ENCODE results near the gene KLHL17.

KLHL17 gene

DNA sequence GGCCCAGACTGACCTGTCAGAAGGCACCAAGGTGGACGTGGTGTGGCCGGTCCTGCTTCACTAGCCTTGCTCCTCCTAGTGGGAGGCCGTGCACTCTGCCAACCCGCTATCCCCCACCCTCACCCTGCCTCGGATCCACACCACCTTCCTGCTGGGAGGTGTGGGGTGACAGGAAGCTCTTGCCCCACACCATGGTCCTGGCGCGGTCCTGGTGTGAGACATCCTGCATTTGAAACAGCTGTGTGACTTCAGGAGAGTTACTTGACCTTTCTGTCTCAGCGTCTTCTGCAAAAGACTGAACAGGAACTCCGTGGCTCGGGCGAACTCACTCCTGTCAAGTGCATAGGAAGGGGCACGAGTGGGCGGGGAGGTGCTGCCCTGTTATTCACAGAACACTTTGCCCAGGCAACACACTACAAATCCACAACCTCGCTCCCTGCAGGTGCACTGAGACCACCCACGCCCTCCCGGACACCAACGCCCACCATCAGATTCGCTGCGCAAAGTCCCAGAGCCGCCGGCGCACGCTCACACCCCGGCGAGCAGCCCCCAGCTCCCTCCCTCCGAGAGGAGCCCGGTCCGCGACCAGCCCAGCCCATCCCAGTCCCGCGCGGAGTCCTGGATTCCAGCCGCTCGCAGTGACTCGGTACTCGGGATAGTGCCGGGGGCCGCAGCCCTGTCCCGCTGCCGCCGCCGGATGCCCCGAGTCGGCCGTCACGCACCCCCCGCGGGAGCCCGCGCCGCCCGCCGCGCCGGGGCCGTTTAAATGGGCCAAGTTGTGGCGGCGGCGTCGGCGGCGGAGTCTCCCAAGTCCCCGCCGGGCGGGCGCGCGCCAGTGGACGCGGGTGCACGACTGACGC is 37.0 kb upstream of the KLHL17 start, which contains the start of gene SAMD11:
TSS of gene SAMD11 (plus strand) at position 793 of the 860 bp plus-strand sequence. CDS start 509 bp downstream, outside the sequence.
- DNase-seq: peak; percentile 42 to 50

DNA sequence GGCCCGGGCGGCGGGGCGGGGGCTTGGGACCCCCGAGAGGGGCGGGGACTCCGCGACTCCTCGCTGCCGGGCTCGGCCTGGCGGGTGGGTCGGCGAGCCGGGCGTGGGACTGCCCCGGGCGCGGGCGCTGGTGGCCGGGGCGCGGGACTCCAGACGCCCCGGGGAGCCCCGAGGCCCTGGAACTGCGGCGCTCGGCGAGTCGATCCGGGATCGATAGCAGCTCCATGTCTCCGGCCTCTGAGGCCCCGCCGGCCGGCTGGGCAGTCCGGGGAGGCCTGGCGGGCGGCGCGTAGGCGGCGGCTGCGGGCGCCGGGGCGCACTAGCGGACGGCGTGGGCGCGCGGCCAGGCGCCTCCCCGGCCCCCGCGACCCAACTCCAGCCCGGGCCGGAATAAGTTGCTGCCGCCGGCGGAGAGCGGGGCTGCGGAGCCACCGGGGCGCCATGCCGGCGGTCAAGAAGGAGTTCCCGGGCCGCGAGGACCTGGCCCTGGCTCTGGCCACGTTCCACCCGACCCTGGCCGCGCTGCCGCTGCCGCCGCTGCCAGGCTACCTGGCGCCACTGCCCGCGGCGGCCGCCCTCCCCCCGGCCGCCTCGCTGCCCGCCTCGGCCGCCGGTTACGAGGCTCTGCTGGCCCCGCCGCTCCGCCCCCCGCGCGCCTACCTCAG is 36.3 kb upstream of the KLHL17 start:
- no peak for DNase-seq

DNA sequence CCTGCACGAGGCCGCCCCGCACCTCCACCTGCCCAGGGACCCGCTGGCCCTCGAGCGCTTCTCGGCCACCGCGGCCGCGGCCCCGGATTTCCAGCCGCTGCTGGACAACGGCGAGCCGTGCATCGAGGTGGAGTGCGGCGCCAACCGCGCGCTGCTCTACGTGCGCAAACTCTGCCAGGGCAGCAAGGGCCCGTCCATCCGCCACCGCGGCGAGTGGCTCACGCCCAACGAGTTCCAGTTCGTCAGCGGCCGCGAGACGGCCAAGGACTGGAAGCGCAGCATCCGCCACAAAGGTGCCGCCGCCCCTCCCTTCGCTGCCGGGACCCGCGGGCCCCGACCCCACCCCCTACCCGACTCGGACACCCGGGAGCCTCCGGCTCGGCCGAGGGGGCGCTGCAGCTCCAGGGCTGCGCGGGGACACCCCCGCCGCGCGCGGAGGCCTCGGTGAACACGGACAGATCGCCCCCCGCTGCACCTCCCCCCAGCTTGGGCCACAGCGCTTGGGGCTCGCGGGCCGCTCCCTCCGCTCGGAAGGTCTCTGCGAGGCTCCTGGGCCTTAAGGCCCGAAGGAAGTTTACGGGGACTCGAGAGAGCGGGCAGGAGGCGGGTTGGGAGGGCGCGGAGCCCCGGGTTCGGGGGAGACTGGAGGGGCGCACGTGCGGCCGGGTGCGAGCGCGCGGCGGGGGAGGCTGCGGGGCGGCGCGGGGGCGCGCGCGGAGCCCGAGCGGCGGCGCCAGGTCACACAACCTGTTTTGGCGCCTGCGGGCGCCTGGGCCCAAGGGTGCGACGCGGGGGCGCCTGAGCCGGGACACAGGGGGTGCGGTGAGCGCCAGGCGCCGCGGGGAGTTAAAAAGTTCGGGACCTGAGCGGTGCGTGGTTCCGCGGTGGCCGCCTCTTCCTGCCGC is 35.5 kb upstream of the KLHL17 start:
- DNase-seq: peak in 1 of 2 experiments; percentile 22

DNA sequence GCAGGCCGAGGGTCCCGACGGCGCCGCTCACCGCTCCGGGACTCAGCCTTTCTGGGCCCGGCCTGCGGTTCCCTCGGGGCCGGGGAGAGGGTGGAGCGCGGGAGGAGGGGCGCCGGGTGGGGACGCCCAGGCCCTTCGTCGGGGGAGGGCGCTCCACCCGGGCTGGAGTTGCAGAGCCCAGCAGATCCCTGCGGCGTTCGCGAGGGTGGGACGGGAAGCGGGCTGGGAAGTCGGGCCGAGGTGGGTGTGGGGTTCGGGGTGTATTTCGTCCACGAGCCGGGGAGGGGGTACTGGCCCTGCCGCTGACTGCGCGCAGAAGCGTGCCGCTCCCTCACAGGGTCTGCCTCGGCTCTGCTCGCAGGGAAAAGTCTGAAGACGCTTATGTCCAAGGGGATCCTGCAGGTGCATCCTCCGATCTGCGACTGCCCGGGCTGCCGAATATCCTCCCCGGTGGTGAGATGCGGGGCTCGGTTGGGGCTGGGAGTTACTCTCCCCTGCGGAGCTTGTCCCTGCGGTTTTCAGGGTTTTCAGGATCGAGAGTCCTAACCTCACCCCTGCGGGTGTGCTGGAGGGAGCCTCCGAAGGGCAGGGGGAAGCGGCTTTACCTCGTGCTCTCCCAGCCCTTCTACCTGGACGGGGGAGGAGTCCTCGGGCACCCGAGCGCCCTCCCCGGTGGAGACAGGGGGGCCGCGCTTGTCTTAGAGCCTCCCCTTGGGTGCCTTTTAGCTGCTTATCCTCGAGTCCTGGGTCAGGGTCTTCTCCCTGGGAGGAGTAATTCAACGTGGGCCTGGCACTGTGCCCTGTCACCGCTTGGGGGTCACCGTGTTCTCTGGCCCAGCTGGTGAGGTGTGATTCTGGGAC is 34.6 kb upstream of the KLHL17 start:
- DNase-seq: peak; percentile 36 to 37

DNA sequence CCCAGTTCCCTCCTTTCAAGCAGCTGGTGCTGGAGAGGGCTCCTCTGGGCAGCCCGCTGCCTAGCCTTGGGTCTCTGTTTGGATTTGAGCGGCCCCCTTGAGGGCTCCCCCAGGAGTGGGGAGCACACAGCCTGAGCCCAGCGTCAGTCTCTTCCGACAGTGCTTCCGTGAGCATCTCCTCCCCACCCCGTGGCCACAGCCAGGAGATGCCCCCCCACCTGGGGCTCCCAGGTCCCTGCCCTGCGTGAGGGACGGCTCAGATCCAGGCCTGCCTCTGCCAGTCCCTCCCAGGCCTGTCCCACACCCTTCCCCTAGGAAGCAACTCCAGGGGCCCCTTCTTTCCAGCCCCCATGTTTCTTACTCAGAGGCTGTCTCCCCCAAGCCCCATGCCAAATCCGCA is 33.1 kb upstream of the KLHL17 start:
- no peak for DNase-seq

DNA sequence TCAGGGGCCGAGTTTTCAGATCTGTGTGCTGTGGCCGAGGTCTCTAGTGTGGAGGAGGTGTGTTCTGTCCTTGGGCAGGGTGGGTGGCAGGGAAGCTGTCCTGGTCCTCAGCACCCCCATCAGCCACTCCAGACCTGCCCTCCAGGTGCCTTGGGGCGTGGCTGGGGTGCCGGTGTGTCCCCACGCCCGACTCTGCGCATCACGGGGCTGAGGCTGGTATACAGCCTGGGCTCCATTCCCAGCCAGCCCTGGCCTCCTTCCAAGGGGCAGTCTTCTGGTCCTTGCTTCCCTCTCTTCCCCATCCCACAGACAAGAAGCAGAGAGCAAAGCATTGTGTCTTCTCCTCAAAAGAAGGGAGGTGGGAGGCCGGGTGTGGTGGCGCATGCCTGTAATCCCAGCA is 32.6 kb upstream of the KLHL17 start:
- no peak for DNase-seq

DNA sequence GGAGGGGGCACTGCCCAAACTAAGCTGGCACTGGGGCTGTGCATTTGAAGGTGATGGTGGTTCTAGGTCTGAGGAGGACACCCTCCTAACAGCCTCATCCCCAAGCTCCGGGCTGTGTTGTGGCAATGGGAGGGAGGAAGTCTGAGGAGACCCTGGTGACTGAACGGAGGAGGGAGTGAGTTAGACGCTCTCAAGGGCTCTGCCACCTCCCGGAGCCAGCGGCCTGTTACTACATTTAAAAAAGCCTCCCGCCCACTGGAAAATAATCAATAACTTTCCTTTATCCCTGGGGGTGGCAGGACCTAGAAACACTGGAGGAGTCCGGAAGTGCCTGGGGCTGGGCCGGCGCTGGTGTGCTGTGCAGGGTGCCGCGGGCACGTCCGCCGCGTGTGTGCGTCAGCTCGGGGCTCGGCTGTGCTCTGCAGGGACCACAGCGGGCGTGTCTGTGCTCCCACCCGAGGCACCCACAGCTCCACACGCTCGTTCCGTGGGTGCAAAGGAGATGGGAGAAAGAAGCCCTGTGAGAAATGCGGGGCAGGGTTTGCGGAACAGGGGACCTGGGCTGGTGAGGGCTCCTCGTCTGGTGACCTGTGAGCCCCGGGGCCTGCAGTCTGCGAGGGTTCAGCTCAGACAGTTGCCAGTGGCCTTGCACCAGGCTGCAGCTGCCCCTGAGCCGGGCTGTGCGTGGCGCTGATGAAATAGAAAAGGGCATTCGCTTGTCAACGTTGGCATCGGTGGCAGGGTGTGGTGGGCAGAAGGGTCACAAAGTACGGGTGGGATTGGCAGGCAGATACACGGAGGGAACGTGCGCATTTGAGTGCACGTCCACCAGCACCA is 31.3 kb upstream of the KLHL17 start:
- peak in 1 of 2 experiments; percentile 20 for DNase-seq

DNA sequence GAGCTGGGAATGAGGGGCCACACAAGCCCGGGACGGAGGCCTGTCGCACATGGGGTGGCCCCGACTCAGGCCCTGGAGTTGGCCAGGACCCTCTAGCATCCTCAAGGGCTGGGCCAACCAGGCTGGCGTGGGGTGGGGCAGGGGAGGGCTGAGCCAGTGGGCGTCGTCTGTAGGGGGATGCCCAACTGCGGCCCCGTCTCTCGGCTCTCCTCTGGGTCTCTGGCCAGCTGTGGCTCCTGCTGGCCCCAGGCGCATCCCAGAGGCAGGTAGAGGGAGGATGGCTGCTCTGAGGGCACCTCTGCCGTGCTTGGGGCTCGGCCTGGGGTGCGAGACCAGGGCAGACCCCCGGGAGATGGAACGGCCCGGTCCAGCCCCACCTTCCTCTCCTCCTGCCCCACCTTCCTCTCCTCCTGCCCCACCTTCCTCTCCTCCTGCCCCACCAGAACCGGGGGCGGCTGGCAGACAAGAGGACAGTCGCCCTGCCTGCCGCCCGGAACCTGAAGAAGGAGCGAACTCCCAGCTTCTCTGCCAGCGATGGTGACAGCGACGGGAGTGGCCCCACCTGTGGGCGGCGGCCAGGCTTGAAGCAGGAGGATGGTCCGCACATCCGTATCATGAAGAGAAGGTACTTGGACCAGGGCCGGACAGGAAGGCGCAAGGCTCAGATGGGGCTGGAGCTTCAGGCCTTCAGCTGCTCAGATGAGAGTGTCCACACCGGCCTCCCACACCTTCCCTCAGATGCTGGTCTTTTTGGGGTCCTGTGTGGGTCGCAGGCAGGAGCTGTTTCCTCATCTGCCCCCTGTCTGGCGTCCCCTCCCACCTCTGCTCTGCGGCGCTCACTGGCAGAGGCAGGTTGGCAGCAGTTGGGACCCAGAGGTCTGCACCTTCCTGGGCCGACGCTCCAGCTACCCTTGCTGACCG is 30.4 kb upstream of the KLHL17 start:
- DNase-seq: no peak

DNA sequence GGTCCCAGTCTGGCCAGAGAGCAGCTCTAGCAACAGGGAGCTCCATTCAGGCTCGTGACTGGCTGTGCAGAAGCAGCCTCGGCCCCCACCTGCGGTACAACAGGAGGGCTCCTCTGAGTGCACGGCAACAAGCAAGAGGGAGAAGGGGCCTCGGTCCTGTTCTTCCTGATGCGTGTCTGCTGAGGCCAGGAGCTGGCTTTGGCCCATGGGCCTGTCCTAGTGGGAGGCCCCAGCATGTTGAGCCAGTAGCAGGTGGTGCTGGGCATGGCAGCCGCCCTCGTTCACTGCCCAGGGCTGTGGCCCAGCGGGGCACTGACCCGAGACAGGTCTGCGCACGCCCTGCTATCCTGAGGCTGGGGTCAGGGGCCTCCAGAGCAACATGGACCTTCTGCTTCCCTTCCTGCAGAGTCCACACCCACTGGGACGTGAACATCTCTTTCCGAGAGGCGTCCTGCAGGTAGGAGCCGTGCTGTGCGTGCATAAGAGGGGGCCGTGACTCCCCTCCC is 29.7 kb upstream of the KLHL17 start:
- DNase-seq: no peak

DNA sequence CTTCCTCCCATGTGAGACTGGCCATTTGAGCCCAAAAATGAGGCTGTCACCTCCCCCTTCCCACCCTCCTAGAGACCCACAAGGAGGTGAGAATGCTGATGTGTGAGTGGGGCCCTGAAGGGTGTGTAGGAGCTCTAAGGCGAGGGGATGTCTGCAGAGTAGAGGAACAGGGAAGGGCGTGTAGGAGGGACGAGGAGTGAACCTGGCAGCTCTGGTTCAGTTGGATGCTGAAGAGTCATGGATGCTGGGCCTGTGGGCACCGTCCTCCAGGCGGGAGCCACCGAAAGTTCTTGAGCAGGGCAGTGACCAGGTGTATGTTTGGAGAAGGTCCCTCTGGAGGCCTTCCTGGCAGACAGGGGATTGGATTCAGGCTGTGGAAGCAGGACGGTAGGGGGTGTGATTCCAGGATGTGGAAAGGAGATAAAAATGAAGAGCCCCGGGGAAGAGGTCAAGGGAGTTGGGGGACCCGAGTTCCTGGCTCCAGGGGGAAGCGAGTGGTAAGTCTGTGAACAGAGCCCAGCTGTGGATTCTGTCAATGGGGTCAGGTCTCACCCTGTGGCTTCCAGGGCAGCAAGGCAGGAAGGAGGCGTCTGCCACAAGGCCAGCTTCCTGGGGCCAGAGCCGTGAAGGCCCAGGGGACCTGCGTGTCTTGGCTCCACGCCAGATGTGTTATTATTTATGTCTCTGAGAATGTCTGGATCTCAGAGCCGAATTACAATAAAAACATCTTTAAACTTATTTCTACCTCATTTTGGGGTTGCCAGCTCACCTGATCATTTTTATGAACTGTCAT is 28.8 kb upstream of the KLHL17 start:
- no peak for DNase-seq

DNA sequence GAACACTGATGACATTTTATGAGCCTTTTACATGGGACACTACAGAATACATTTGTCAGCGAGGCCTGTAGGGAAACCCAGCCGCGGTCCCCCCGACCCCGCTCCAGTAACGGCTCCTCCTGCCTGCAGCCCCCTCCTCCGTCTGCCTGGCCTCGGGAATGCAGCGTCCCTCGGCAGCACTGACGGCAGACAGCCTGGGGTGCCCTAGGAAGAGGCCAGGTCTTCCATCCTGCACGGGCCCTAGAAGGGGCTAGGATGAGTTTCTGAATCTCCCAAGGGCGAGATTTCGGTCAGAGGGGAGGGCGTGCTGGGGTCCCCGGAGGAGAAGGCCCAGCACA is 28.2 kb upstream of the KLHL17 start:
- DNase-seq: no peak

DNA sequence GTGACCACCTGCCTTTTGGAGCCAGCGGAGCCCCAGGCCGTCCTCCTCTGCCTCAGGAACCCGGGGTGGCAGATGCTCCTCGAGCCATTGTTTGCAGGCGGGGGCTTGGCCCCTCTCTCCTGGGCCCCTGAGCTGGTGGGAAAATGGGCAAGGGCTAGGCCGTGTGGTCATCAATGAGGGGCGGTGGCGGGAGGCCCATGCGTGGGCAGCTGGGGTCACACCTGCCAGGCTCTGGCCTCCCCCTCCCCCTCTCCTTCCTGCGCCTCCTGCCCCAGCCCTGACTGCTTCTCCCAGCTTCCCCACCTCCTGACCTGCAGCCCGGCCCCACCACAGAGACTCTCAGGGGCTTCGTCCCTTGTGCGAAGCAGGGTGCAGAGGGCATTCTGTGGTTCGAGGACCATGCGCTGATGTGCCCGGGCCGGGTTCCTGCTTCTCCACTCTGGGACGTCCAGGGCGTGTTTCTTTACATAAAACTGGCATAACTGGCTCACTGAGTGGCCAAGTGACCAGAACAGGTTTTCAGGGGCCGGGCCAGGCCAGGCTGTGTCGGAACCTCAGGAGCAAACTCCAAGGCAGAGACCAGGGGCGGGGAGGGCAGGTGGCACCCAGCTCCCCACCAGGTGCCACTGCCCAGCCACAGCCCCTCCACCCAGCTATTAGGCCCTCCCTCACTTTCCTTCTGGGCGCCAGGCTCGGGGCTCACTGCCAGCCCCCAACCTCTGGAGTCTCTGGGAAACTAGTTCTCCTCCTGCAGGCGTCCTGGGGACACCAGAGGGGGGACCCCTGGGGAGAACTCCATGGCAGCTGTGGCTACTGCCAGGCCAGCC is 27.4 kb upstream of the KLHL17 start:
- DNase-seq: no peak

DNA sequence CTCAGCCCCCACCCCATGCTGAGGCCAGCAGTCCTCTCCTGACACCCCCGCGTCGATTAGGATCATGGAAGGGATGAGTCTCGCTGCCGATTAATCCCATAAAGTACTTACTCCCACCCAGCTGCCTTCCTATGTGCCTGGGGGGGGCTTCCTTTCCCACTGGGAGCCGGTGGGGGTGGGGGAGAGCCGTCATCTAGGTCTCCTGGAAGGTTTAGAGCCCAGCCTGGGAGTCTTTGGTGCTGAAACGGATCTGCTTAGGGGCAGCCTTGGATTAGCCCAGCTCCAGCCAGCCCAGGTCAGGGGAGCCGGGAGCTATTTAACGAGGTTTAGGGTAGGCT is 26.8 kb upstream of the KLHL17 start:
- DNase-seq: no peak

DNA sequence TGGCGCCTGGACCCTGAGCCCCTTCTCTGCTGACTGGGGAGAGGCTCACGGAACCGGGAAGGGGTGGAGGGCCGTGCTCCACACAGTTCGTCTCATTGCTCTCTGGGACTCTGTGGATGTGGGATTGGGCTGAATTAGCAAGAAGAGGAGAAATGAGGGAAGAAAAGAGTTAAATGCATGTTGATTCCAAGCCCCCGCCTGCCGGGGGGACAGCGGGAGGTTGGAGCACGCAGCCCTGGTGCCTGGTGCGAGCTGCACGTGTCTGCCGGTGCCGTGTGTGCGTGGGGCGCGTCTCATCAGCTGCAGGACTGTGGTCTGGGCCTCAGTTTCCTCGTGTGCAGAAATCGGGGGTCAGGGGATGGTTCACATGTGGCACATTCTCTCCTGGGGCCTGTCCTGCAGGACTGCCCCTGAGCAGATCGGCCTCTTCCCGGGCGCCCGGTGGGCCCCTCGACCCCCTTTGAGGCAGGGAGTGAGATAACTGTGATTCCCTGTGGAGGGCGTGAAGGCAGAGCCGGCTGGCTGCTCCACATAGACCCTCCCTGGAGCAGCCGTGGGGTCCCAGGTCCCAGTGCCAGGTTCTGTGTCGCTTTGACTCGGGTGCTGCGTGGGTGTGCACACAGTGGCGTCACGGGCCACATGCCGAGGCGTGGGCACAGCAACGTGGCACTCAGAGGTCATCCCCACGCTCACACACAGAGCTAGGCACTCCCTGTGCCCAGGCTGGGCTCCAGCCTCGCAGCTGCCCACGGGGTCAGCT is 25.2 kb upstream of the KLHL17 start:
- no peak for DNase-seq

DNA sequence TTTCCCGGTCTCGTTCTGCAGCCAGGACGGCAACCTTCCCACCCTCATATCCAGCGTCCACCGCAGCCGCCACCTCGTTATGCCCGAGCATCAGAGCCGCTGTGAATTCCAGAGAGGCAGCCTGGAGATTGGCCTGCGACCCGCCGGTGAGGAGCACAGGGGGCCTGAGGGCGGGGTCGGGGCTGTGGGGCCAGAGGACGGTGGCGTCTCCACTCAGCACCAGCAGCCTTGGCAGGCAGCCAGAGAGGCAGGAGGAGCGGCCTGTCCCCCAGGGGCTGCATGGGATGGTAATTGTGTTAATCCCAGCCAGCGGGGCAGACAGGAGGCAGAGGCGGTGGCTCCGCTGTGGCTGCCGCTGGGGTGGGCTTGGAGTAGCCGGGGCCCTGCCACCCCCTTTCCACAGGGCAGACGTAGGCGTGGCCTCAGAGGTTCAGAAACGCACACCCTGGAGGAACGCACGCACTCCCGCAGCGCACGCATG is 24.6 kb upstream of the KLHL17 start:
- no peak for DNase-seq

DNA sequence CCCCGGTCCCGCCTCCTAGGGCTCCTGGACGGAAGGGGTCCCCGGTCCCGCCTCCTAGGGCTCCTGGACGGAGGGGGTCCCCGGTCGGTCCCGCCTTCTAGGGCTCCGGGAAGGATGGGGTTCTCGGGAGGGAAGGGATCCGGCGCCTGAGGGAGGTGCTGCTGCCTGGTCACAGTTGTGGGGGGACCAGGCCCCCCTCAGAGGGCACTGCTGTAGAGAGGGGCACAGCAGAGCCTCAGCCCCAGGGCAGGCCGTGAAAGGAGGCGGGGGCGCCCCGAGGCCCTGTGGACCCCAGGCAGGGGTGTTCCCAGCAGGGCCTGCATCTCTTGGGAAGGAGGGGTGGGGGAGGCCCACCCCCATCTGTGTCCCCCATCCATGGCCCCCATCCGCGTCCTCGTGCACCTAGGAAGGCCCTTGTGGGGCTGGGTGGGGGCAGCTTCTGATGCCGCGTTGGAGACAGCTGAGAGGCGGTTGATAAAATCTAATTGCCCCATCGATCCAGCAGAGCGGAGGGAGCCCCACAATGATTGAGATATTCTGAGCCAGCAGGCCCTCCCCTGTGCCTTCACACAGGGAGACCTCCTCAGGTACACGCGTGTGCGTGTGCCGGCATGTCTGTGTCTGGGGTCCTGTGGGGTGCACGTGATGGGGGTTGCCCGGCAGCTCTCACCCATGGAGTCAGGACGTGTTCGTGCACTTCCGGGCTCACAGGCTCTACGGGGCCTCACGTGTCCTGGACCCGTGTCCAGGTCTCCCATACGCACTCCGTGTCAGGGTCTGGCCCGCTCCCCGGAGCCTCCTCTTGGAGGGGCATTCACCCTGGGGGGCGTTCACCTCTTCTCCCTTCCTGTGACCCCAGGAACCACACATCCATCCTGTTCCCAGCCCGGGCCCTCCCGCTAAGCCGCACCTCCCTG is 23.8 kb upstream of the KLHL17 start:
- DNase-seq: no peak
